Glomerular endothelial cell (primary cell): Measurements from ENCODE around the gene EEPD1. TPM values are rescaled to one million over a fixed set of nuclear protein-coding genes. Genes with fewer than 3 reads are reported as not detected.

ENCODE experiments used
- DNase-seq: peaks from one replicate; pipeline ENCODE4 v3.0.0-alpha.2; 2011; ENCODE audit warnings: low read depth, low spot score; ENCODE audit errors: extremely low read depth
- total RNA-seq: library from RNA; depleted of rRNA; stranded (reverse); fragments of >200 nt; gene quantifications from 2 replicates; pipeline ENCODE4 v1.2.3, GENCODE V29; 2015

The EEPD1 gene
- total RNA-seq, 1 donor from 2014 or later, result 6.2 TPM

DNA sequence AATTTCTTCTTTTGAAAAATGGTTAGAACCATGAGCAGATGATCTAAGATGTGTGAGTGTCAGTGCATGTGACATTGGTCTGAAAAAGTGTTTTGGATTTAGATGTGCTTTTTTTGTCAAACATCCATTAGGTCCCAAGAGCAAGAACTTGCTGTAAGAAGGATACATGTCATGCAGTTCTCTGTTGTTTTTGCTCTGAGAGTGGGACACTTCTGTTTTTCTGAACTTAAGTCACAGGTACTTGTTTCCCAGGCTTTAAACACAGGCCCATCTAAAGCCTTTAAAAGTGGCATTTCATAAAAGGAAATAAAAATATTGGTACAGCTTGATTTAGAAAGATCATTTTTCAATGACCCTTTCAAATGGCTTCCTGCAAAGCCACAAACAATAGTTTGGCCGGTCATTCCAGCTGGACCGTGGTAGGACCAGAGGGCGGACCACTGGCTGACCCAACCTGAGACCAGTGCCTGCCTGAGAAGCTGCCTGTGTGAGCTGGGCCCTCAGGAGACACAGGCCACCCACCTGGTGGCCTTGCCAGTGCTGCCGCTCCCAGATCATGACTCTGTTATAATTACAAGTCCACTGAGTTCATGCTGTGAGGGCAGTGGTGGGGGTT lies 92.7 kb downstream of the EEPD1 start:
- no peak for DNase-seq

GRCh38 chr7:36249091-36249490 lies 96.0 kb downstream of the EEPD1 start:
- DNase-seq, result no peak

GRCh38 chr7:36253699-36254098 lies 100.6 kb downstream of the EEPD1 start:
- no peak for DNase-seq

DNA sequence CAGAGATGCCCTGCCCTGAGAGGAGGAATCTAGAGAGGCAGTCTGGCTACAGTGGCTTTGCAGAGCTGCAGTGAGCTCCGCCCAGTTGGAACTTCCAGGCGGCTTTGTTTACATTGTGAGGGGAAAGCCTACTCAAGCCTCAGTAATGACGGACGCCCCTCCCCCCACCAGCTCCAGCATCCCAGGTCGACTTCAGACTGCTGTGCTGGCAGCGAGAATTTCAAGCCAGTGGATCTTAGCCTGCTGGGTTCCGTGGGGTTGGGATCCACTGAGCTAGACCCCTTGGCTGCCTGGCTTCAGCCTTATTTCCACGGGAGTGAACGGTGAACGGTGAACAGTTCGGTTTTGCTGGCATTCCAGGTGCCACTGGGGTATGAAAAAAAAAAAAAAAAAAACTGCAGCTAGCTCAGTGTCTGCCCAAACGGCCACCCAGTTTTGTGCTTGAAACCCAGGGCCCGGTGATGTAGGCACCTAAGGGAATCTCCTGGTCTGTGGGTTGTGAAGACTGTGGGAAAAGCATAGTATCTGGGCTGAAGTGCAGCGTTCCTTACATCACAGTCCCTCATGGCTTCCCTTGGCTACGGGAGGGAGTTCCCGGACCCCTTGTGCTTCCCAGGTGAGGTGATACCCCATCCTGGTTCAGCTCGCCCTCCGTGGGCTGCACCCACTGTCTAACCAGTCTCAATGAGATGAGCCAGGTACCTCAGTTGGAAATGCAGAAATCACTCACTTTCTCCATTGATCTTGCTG lies 105.6 kb downstream of the EEPD1 start:
- peak; percentile 27 for DNase-seq

DNA sequence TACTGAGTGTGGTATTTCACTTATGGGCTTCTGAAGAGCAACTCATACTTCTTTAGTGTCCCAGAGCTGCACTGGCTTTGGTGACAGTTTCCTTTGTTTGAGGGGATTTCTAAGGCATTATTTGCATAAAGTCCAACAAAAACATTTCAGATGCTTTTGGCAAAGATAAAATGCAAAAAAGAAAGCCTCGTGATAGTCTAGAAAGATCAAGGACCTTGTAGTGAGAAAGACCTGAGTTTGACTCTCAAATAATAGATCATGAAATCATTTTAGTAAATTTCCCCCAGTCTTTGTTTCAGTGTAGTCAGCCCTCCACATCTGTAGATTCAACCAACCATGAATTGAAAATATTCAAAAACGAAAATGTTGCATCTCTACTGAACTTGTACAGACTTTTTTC lies 107.4 kb downstream of the EEPD1 start:
- no peak for DNase-seq

GRCh38 chr7:36261019-36261754 lies 108.1 kb downstream of the EEPD1 start:
- no peak for DNase-seq

GRCh38 chr7:36262309-36263094 lies 109.4 kb downstream of the EEPD1 start:
- DNase-seq, result no peak

DNA sequence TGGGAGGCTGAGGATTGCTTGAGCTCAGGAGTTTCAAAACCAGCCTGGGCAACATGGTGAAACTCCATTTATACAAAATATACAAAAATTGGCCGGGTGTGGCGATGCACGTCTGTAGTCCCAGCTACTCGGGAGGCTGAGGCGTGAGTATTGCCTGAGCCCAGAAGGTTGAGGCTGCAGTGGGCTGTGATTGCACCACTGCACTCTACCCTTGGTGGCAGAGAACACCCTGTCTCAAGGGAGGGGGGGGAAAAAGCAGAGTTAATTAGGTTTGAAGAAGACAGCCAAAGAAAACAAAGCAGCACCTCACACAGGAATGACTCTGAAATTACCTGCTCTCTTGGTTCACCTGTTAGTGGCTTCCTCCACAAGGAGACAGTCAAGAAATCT lies 110.0 kb downstream of the EEPD1 start:
- DNase-seq, result no peak

DNA sequence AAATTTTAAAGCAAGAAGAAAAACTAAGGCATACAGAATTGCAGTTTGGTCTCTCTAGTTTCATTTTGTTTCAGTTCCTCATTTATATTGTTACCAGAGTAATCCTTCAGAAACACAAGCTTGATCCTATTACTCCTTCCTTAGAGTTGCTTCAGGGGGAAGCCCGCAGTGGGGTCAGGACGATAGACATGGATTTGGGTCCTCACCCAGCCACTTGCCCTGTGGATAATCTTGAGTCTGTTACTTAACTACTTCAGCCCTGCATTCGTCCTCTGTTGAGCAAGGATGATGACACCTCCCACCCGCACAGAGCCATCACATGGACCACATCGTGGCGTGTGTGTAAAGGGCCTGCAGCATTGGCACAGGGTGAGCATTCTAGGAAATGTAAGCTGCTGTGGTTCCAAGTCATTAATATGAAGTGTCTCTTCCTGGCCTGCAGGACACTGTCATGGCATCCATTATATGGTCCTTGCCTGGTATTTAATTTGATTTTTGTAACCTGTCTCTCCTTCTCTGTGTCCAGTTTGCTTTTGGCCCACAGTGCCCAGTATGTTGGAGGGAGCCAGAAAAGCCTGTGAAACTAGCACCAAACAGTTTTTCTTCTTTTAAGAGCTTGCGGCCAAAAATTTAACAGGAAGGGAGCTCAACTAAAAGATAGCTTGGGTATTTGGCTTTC lies 111.2 kb downstream of the EEPD1 start:
- DNase-seq, result no peak

GRCh38 chr7:36264913-36265516 lies 112.0 kb downstream of the EEPD1 start:
- no peak for DNase-seq

DNA sequence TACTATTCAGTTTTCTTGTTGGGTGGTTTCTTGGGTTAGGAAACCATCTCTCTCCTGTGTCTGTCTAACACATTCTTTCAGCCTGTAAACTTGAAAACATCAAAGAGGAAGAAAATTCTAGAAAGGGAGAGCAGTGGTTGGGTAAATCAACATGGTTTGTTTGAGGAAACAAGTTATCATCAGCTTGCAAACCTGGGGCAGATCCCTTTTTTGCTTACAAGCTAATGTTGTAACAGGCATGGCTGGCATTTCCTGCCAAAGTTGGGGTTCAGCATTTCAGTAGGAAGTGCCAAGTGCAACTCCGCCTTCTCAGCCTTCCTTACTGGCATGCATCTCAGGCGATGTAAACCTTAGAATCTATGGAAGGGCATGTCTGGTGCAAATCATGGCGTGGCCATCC lies 112.6 kb downstream of the EEPD1 start:
- DNase-seq, result no peak

DNA sequence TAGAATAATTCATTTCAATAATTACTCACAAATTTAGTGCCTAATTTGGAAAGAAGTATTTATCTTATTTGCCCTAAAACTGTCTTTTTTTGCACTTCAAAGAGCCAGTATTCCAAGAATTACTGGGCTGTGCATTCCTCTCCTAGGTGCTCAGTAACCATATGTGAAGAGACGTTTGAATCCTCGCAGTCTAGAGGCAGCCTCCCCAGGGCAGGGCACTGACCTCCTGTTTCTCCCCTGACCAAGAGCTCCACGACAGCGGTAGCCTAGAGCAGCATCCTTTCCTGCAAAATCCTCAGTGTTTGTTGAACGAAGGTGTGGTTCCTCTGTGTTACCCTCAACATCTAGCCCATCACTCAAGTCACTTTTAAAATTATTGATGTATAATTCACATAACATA lies 113.1 kb downstream of the EEPD1 start:
- no peak for DNase-seq

GRCh38 chr7:36266683-36267082 lies 113.6 kb downstream of the EEPD1 start:
- DNase-seq, result no peak

DNA sequence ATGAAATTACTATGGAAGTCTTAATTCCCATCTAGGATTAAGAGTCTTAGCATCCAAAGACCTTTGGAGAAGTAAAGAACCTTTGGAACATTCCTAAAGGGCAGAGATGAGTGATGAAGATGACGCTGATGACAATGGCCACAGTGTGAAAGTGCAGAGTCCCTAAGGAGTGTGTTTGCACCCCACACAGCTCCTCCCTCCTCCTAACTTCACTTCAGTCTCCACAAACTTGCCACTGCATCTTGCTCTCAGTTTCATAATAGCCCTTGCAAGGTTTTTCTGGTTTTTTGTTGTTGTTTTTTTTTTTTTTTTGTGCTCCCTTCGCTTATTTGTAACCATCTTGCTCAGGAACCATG lies 119.1 kb downstream of the EEPD1 start:
- no peak for DNase-seq

- DNase-seq, result no peak
These were observed 119.7 kb downstream of the EEPD1 start for GRCh38 chr7:36272567-36273269.

DNA sequence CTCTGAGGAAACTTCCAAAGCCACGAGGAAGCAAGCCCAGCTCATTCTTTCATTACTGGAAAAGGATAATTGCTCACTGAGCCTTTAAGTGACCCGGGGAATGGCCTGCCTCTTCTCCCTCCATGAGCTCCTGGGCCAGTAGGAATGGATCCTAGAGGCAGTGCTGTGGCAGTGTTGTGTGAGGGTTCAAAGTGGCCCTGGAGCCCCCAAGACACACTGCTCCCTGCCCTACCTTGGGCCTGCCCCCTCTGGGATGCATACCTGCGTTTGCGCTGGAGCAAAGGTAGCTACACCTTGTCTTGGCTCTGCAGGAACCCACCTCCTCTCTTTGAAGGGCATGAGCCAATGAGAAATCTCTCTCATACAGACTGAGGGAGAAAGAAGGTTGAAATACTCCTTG lies 120.8 kb downstream of the EEPD1 start:
- no peak for DNase-seq

DNA sequence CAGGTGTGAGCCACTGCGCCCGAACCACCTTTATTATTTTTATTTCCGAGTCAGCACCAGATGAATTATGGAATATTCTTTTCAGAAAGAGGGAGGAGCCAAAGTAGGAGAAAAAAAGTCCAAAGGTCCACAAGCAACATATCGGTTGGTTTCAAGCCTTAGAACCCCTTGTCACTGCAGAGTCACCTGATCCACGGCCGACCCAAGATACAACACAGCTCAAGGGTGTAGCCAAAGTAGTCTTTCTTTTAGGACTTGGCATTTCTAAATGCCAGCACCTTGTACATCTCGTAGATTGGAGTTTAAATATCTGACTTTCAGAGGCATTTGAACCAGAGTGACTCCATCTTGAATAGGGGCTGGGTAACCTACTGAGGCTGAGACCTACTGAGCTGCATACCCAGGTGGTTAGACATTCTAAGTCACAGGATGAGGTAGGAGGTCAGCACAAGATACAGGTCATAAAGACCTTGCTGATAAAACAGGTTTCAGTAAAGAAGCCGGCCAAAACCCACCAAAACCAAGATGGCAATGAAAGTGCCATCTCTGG lies 122.8 kb downstream of the EEPD1 start:
- DNase-seq, result no peak

- no peak for DNase-seq
These were observed 123.6 kb downstream of the EEPD1 start for GRCh38 chr7:36276428-36277248.

GRCh38 chr7:36277249-36277542 lies 124.1 kb downstream of the EEPD1 start:
- DNase-seq, result no peak
